ENCODE results near the gene BAIAP2. TPM values are rescaled to one million over a fixed set of nuclear protein-coding genes. Genes with fewer than 3 reads are reported as not detected.

Gene BAIAP2
- total and polyA plus RNA-seq, 2 of the 13 experiments (the other 11 are each of a cell fraction or from before 2014, with no cell fraction given), result 22.5 to 24.0 TPM

GRCh38 chr17:81132770-81133723, 98.1 kb downstream of the BAIAP2 start:
- no TSS peak for BruUV-seq (replicated peaks)
- Histone ChIP-seq H3K4me2 (ENCODE audit: low read depth, low read length) (peak overlapping the region; percentile 78), H3K9ac (ENCODE audit: insufficient read depth, low read depth, low read length) (peak overlapping the region; percentile 17; the same call in 1 of the 2 replicates), H3K36me3 (replicated peaks in 1 of 2; ENCODE audit: control insufficient read depth in 1 of 2, insufficient read depth in 2 of 2, low read length in 2 of 2) (no peaks in the 10 kb centered on the region), H3K4me3 (replicated peaks in 1 of 3; ENCODE audit: insufficient read depth in 1 of 3, low read depth in 2 of 3, low read length in 3 of 3) (peak overlapping the region in 2 of 3 experiments; percentile 44 to 69; a peak in 3 of 6 replicates), H3K27me3 (ENCODE audit: control insufficient read depth in 1 of 2, insufficient read depth in 2 of 2, low read length in 2 of 2) (no peaks in the 10 kb centered on the region), H2AFZ (ENCODE audit: low read length) (no peak overlapping the region), H3K9me3 (ENCODE audit: low read length) (no peaks in the 10 kb centered on the region), H3K4me1 (ENCODE audit: insufficient read depth, low read length) (peaks cover 58% of the 10 kb centered on the region), H3K79me2 (ENCODE audit: insufficient read depth, low read length) (no peaks in the 10 kb centered on the region), H4K20me1 (ENCODE audit: insufficient read depth, low read length) (no peaks in the 10 kb centered on the region; the same call in 1 of the 2 replicates), H3K27ac (ENCODE audit: extremely low read length, insufficient read depth, low read length) (no peak overlapping the region)
- ChIA-PET CTCF (ENCODE audit: low intra/inter-chr PET ratio, low total read pairs) (interaction anchor here (1.0 kb wide), 1 partner anchor 10 kb away, joined by 3 read pairs; no protein-coding TSS in a partner anchor), POLR2A (interaction anchor here (0.9 to 1.4 kb wide), 6 partner anchors 9 to 105 kb away, joined by 3 to 5 read pairs (median 4); partner anchors contain the start of genes CEP131, NDUFAF8 and TEPSIN)
- ATAC-seq, result peak; percentile 34
- in situ Hi-C loops (cut with HindIII; ENCODE audit: extremely low pct_ligation_motif_present, low pct_unique_long_range_greater_than_20kb), result no loop called here
- peak; percentile 68 for DNase-seq (ENCODE audit: low spot score)
- FAIRE-seq, result peak; percentile 98
- intact Hi-C loops (cut with micrococcal nuclease; ENCODE audit: unreplicated experiment), result no loop called here
- 2% methylated on average over 10 of the region's 22 CpGs for WGBS (ENCODE audit: low lambda C conversion rate)
- TF ChIP-seq TEAD2 (CRISPR knock-in tag; IDR thresholded peaks at IDR 0.05), result no peak
- TF ChIP-seq ZNF713 (CRISPR knock-in tag; IDR thresholded peaks at IDR 0.05), result no peak
- peak; percentile 93 for TF ChIP-seq ZNF263 (CRISPR knock-in tag; IDR thresholded peaks at IDR 0.05)
- TF ChIP-seq PRDM10 (CRISPR knock-in tag; IDR thresholded peaks at IDR 0.05; ENCODE audit: low read depth), result 0 out of 2 replicates have a peak, but pooled peaks have one; percentile 27
- peak; percentile 16 for TF ChIP-seq AGO1 (IDR thresholded peaks at IDR 0.05; ENCODE audit: low read depth, low read length, poor library complexity, severe bottlenecking)
- TF ChIP-seq ARID2 (CRISPR knock-in tag; IDR thresholded peaks at IDR 0.05; ENCODE audit: borderline replicate concordance), result no peak
- TF ChIP-seq MAZ (IDR thresholded peaks at IDR 0.05; ENCODE audit: borderline replicate concordance, low read depth, low read length), result no peak
- 0 out of 2 replicates have a peak, but pooled peaks have one; percentile 69 for TF ChIP-seq MAZ (CRISPR knock-in tag; IDR thresholded peaks at IDR 0.05; ENCODE audit: low read depth)
- TF ChIP-seq GMEB1 (CRISPR knock-in tag; IDR thresholded peaks at IDR 0.05; ENCODE audit: borderline replicate concordance), result peak; percentile 17; the same call in 1 of the 2 replicates
- peak; percentile 11 for TF ChIP-seq ZEB1 (IDR thresholded peaks at IDR 0.05; ENCODE audit: insufficient replicate concordance, low read depth)
- TF ChIP-seq ARID4A (CRISPR knock-in tag; IDR thresholded peaks at IDR 0.05; ENCODE audit: borderline replicate concordance), result peak; percentile 54; the same call in 1 of the 2 replicates
